Immature natural killer cell (primary cell): Measurements from ENCODE around the gene CCNY. TPM values are rescaled to one million over a fixed set of nuclear protein-coding genes. Genes with fewer than 3 reads are reported as not detected.

Experiments used
- DNase-seq, 3 donors: peaks; one replicate each; pipeline ENCODE4 v3.0.0; 2022; ENCODE audit warnings: mixed read lengths in 1 of 3
- H3K27ac Mint-ChIP-seq, 6 donors: one replicate each; pipeline ENCODE4 v1.8.0; 2020; ENCODE audit warnings: mixed read lengths in 6 of 6, mild to moderate bottlenecking in 5 of 6, inconsistent platforms in 4 of 6, moderate library complexity in 3 of 6
- H3K27me3 Mint-ChIP-seq, 3 donors: one replicate each; pipeline ENCODE4 v1.8.0; 2020 to 2021; ENCODE audit warnings: low read depth in 3 of 3, mild to moderate bottlenecking in 3 of 3, mixed read lengths in 3 of 3, moderate library complexity in 3 of 3, inconsistent platforms in 1 of 3
- H3K36me3 Mint-ChIP-seq, 3 donors: one replicate each; pipeline ENCODE4 v1.8.0; 2020; ENCODE audit warnings: mixed read lengths in 3 of 3, inconsistent platforms in 2 of 3, mild to moderate bottlenecking in 2 of 3
- H3K4me1 Mint-ChIP-seq, 2 donors: one replicate each; pipeline ENCODE4 v1.8.0; 2020; ENCODE audit warnings: inconsistent platforms in 2 of 2, mild to moderate bottlenecking in 2 of 2, mixed read lengths in 2 of 2, moderate library complexity in 1 of 2
- H3K4me3 Mint-ChIP-seq, 5 donors: one replicate each; pipeline ENCODE4 v1.8.0; 2020; ENCODE audit warnings: mild to moderate bottlenecking in 5 of 5, mixed read lengths in 5 of 5, inconsistent platforms in 3 of 5, moderate library complexity in 3 of 5
- H3K9me3 Mint-ChIP-seq, 6 donors: one replicate each; pipeline ENCODE4 v1.8.0; 2020; ENCODE audit warnings: mild to moderate bottlenecking in 6 of 6, mixed read lengths in 6 of 6, inconsistent platforms in 4 of 6, moderate library complexity in 3 of 6
- polyA plus RNA-seq, 3 donors: library from polyadenylated mRNA; unstranded; fragments of 300-500 nt; fragmentation: Illumina TruSeq; gene quantifications; one replicate each; pipeline ENCODE4 v1.2.3, GENCODE V29; 2021

The CCNY gene
- polyA plus RNA-seq, 3 donors from 2014 or later, result 7.8 to 13.2 (median 12.4) TPM

GRCh38 chr10:35387768-35388167 lies 51.5 kb downstream of the CCNY start:
- Mint-ChIP-seq H3K27me3 (no peaks in the 10 kb centered on the region), H3K4me1 (peaks cover 60 to 95% of the 10 kb centered on the region in 2 donors), H3K27ac (no peak overlapping the region), H3K36me3 (peaks cover 0 to 11% (median 0%) of the 10 kb centered on the region in 3 donors), H3K9me3 (peaks cover 0 to 23% (median 17%) of the 10 kb centered on the region in 6 donors), H3K4me3 (no peak overlapping the region)
- DNase-seq, result no peak

- no peak overlapping the region for H3K4me3 Mint-ChIP-seq
- peaks cover 0 to 11% (median 0%) of the 10 kb centered on the region in 3 donors for H3K36me3 Mint-ChIP-seq
- peaks cover 64 to 98% of the 10 kb centered on the region in 2 donors for H3K4me1 Mint-ChIP-seq
- H3K9me3 Mint-ChIP-seq, result peaks cover 0 to 23% (median 17%) of the 10 kb centered on the region in 6 donors
- H3K27ac Mint-ChIP-seq, result no peak overlapping the region
- peaks cover 0 to under 1% (median 0%) of the 10 kb centered on the region in 3 donors for H3K27me3 Mint-ChIP-seq
- no peak for DNase-seq
These were observed 51.9 kb downstream of the CCNY start for GRCh38 chr10:35388197-35388596.

GRCh38 chr10:35388682-35389081 lies 52.4 kb downstream of the CCNY start:
- DNase-seq, result no peak
- H3K4me1 Mint-ChIP-seq, result peaks cover 69 to 99% of the 10 kb centered on the region in 2 donors
- H3K9me3 Mint-ChIP-seq, result peaks cover 0 to 23% (median 17%) of the 10 kb centered on the region in 6 donors
- H3K27me3 Mint-ChIP-seq, result peaks cover 0 to 2% (median 0%) of the 10 kb centered on the region in 3 donors
- peaks cover 0 to 11% (median 0%) of the 10 kb centered on the region in 3 donors for H3K36me3 Mint-ChIP-seq
- H3K27ac Mint-ChIP-seq, result no peak overlapping the region
- H3K4me3 Mint-ChIP-seq, result no peak overlapping the region

GRCh38 chr10:35390161-35390840 lies 54.0 kb downstream of the CCNY start:
- Mint-ChIP-seq H3K27me3 (peaks cover 0 to 2% (median 0%) of the 10 kb centered on the region in 3 donors), H3K36me3 (peaks cover 0 to 11% (median 0%) of the 10 kb centered on the region in 3 donors), H3K4me1 (peaks cover 71 to 98% of the 10 kb centered on the region in 2 donors), H3K27ac (peak overlapping the region in 2 of 6 donors; percentile 7 to 25), H3K9me3 (peaks cover 0 to 23% (median 17%) of the 10 kb centered on the region in 6 donors), H3K4me3 (no peak overlapping the region)
- no peak for DNase-seq

GRCh38 chr10:35390843-35391152 lies 54.5 kb downstream of the CCNY start:
- Mint-ChIP-seq H3K4me3 (no peak overlapping the region), H3K27me3 (peaks cover 0 to 2% (median 0%) of the 10 kb centered on the region in 3 donors), H3K27ac (peak overlapping the region in 1 of 6 donors; percentile 7), H3K9me3 (peaks cover 0 to 23% (median 17%) of the 10 kb centered on the region in 6 donors), H3K4me1 (peaks cover 72 to 98% of the 10 kb centered on the region in 2 donors), H3K36me3 (peaks cover 0 to 11% (median 0%) of the 10 kb centered on the region in 3 donors)
- no peak for DNase-seq

GRCh38 chr10:35391153-35391953 lies 55.0 kb downstream of the CCNY start:
- H3K27me3 Mint-ChIP-seq, result peaks cover 0 to 2% (median 0%) of the 10 kb centered on the region in 3 donors
- peaks cover 0 to 11% (median 0%) of the 10 kb centered on the region in 3 donors for H3K36me3 Mint-ChIP-seq
- no peak for DNase-seq
- peak overlapping the region in 1 of 5 donors; percentile 33 for H3K4me3 Mint-ChIP-seq
- no peak overlapping the region for H3K27ac Mint-ChIP-seq
- H3K4me1 Mint-ChIP-seq, result peaks cover 73 to 98% of the 10 kb centered on the region in 2 donors
- H3K9me3 Mint-ChIP-seq, result peaks cover 0 to 23% (median 17%) of the 10 kb centered on the region in 6 donors

- no peak overlapping the region for H3K4me3 Mint-ChIP-seq
- DNase-seq, result no peak
- no peak overlapping the region for H3K27ac Mint-ChIP-seq
- H3K9me3 Mint-ChIP-seq, result peaks cover 0 to 23% (median 17%) of the 10 kb centered on the region in 6 donors
- H3K36me3 Mint-ChIP-seq, result peaks cover 0 to 11% (median 0%) of the 10 kb centered on the region in 3 donors
- peaks cover 0 to 2% (median 0%) of the 10 kb centered on the region in 3 donors for H3K27me3 Mint-ChIP-seq
- H3K4me1 Mint-ChIP-seq, result peaks cover 73 to 98% of the 10 kb centered on the region in 2 donors
These were observed 55.6 kb downstream of the CCNY start for GRCh38 chr10:35391954-35392262.

GRCh38 chr10:35392482-35393228 lies 56.3 kb downstream of the CCNY start:
- peaks cover 0 to 23% (median 17%) of the 10 kb centered on the region in 6 donors for H3K9me3 Mint-ChIP-seq
- no peak for DNase-seq
- H3K27ac Mint-ChIP-seq, result peak overlapping the region in 1 of 6 donors; percentile 33
- peaks cover 0 to 11% (median 0%) of the 10 kb centered on the region in 3 donors for H3K36me3 Mint-ChIP-seq
- peaks cover 0 to 2% (median 0%) of the 10 kb centered on the region in 3 donors for H3K27me3 Mint-ChIP-seq
- H3K4me1 Mint-ChIP-seq, result peaks cover 72 to 97% of the 10 kb centered on the region in 2 donors
- no peak overlapping the region for H3K4me3 Mint-ChIP-seq

GRCh38 chr10:35394411-35394851 lies 58.1 kb downstream of the CCNY start:
- Mint-ChIP-seq H3K36me3 (peaks cover 0 to 11% (median 0%) of the 10 kb centered on the region in 3 donors), H3K4me1 (peaks cover 77 to 98% of the 10 kb centered on the region in 2 donors), H3K27me3 (peaks cover 0 to 2% (median 0%) of the 10 kb centered on the region in 3 donors), H3K9me3 (peaks cover 0 to 23% (median 17%) of the 10 kb centered on the region in 6 donors), H3K4me3 (no peak overlapping the region), H3K27ac (no peak overlapping the region)
- no peak for DNase-seq

- peaks cover 75 to 98% of the 10 kb centered on the region in 2 donors for H3K4me1 Mint-ChIP-seq
- peak overlapping the region in 3 of 6 donors; percentile 9 to 64 (median 18) for H3K27ac Mint-ChIP-seq
- peaks cover 0 to 11% (median 0%) of the 10 kb centered on the region in 3 donors for H3K36me3 Mint-ChIP-seq
- peaks cover 0 to 2% (median 0%) of the 10 kb centered on the region in 3 donors for H3K27me3 Mint-ChIP-seq
- no peak overlapping the region for H3K4me3 Mint-ChIP-seq
- peaks cover 0 to 19% (median 13%) of the 10 kb centered on the region in 6 donors for H3K9me3 Mint-ChIP-seq
- DNase-seq, result no peak
These were observed 58.6 kb downstream of the CCNY start for GRCh38 chr10:35394934-35395333.

- Mint-ChIP-seq H3K9me3 (peaks cover 0 to 2% (median under 1%) of the 10 kb centered on the region in 6 donors), H3K27ac (peak overlapping the region in 2 of 6 donors; percentile 6 to 54), H3K36me3 (peaks cover 0 to 3% (median 0%) of the 10 kb centered on the region in 3 donors), H3K27me3 (peaks cover 0 to 2% (median 0%) of the 10 kb centered on the region in 3 donors), H3K4me3 (no peak overlapping the region), H3K4me1 (peaks cover 68 to 80% of the 10 kb centered on the region in 2 donors)
- DNase-seq, result no peak
These were observed 60.5 kb downstream of the CCNY start for GRCh38 chr10:35396560-35397434.

- H3K27me3 Mint-ChIP-seq, result peaks cover 0 to 2% (median 0%) of the 10 kb centered on the region in 3 donors
- peak overlapping the region in 2 of 6 donors; percentile 54 to 76 for H3K27ac Mint-ChIP-seq
- H3K4me3 Mint-ChIP-seq, result no peak overlapping the region
- DNase-seq, result no peak
- peaks cover 0 to under 1% (median 0%) of the 10 kb centered on the region in 6 donors for H3K9me3 Mint-ChIP-seq
- peaks cover 58 to 69% of the 10 kb centered on the region in 2 donors for H3K4me1 Mint-ChIP-seq
- H3K36me3 Mint-ChIP-seq, result peaks cover 0 to 3% (median 0%) of the 10 kb centered on the region in 3 donors
These were observed 61.6 kb downstream of the CCNY start for GRCh38 chr10:35397953-35398352.
